Measurements from ENCODE around the gene IFT81. TPM values are rescaled to one million over a fixed set of nuclear protein-coding genes. Genes with fewer than 3 reads are reported as not detected.

The IFT81 gene
- total and polyA plus RNA-seq, 2 of the 13 experiments (the other 11 are each of a cell fraction or from before 2014, with no cell fraction given): 4.2 to 13.0 TPM

GRCh38 chr12:110109037-110109836 is 14.9 kb upstream of the IFT81 start (continued):
- TF ChIP-seq HIC2 (CRISPR knock-in tag; IDR thresholded peaks at IDR 0.05; ENCODE audit: low read depth) (peak; percentile 57; the same call in 1 of the 2 replicates), HMGXB4 (CRISPR knock-in tag; IDR thresholded peaks at IDR 0.05; ENCODE audit: borderline replicate concordance in 1 of 2, low read depth in 1 of 2) (peak in 1 of 2 experiments; percentile 52; a peak in 1 of 4 replicates), KDM2A (CRISPR knock-in tag; IDR thresholded peaks at IDR 0.05; ENCODE audit: borderline replicate concordance, low read depth) (no peak), MBNL3 (CRISPR knock-in tag; conservative IDR thresholded peaks at IDR 0.05) (no peak), TCF12 (IDR thresholded peaks at IDR 0.05) (no peak), TCF12 (CRISPR knock-in tag; IDR thresholded peaks at IDR 0.05) (0 out of 2 replicates have a peak, but pooled peaks have one; percentile 40), XRCC5 (optimal IDR thresholded peaks at IDR 0.05; ENCODE audit: low read length) (peak; percentile 65), TERF1 (CRISPR knock-in tag; IDR thresholded peaks at IDR 0.05) (no peak), ZNF34 (CRISPR knock-in tag; IDR thresholded peaks at IDR 0.05; ENCODE audit: borderline replicate concordance) (no peak), ZNF292 (CRISPR knock-in tag; IDR thresholded peaks at IDR 0.05; ENCODE audit: borderline replicate concordance, low read depth) (peak; percentile 84), ZNF296 (CRISPR knock-in tag; conservative IDR thresholded peaks at IDR 0.05) (no peak), NR0B2 (CRISPR knock-in tag; IDR thresholded peaks at IDR 0.05) (no peak), POLR2AphosphoS5 (IDR thresholded peaks at IDR 0.05; ENCODE audit: low read depth, low read length) (peak; percentile 30; the same call in 1 of the 2 replicates), ZNF30 (CRISPR knock-in tag; IDR thresholded peaks at IDR 0.05) (no peak)
- TF ChIP-seq, protein P1, sequence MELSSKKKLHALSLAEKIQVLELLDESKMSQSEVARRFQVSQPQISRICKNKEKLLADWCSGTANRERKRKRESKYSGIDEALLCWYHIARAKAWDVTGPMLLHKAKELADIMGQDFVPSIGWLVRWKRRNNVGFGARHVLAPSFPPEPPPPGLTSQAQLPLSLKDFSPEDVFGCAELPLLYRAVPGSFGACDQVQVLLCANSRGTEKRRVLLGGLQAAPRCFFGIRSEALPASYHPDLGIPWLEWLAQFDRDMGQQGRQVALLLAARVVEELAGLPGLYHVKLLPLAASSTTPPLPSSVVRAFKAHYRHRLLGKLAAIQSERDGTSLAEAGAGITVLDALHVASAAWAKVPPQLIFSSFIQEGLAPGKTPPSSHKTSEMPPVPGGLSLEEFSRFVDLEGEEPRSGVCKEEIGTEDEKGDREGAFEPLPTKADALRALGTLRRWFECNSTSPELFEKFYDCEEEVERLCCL (CRISPR knock-in tag; IDR thresholded peaks at IDR 0.05; ENCODE audit: borderline replicate concordance): 0 out of 2 replicates have a peak, but pooled peaks have one; percentile 43
- TF ChIP-seq, protein P2, sequence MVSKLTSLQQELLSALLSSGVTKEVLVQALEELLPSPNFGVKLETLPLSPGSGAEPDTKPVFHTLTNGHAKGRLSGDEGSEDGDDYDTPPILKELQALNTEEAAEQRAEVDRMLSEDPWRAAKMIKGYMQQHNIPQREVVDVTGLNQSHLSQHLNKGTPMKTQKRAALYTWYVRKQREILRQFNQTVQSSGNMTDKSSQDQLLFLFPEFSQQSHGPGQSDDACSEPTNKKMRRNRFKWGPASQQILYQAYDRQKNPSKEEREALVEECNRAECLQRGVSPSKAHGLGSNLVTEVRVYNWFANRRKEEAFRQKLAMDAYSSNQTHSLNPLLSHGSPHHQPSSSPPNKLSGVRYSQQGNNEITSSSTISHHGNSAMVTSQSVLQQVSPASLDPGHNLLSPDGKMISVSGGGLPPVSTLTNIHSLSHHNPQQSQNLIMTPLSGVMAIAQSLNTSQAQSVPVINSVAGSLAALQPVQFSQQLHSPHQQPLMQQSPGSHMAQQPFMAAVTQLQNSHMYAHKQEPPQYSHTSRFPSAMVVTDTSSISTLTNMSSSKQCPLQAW (CRISPR knock-in tag; IDR thresholded peaks at IDR 0.05): peak; percentile 81

All from HepG2 (cell line).